ENCODE data around the gene NEK11. TPM values are rescaled to one million over a fixed set of nuclear protein-coding genes. Genes with fewer than 3 reads are reported as not detected.

The NEK11 gene
- total RNA-seq, 1 donor from 2014 or later, result 10.2 TPM

DNA sequence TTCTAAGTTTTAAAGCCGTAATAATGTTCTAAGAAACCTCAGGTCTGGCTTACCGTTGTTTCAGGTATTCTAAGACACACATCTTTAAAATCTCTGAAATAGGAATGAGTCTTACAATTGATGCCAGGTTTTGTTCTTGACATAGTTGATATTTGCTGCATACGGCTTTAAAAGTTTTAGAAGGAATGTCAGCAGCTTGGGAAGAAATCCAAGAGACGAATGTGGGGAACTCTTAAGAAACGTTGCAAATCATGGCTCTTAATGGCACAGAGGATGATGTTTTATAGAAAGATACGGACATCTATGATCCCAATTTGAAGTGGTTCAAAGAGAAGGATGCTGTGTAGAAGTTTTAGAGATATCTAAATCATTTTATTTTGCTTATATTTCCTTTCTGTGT lies 366.4 kb downstream of the NEK11 start:
- no peak overlapping the region for H3K27ac ChIP-seq
- H3K9me3 ChIP-seq, result no peaks in the 10 kb centered on the region
- no peak overlapping the region for H3K4me3 ChIP-seq
- intact Hi-C loops (cut with DNase I), result no loop called here
- peaks cover 5% of the 10 kb centered on the region for H3K4me1 ChIP-seq
- no peak for DNase-seq
- no peak for ATAC-seq
- no peak for TF ChIP-seq CTCF (IDR thresholded peaks at IDR 0.05)
- H3K36me3 ChIP-seq, result no peaks in the 10 kb centered on the region
- H3K27me3 ChIP-seq (ENCODE audit: low read depth), result no peaks in the 10 kb centered on the region

DNA sequence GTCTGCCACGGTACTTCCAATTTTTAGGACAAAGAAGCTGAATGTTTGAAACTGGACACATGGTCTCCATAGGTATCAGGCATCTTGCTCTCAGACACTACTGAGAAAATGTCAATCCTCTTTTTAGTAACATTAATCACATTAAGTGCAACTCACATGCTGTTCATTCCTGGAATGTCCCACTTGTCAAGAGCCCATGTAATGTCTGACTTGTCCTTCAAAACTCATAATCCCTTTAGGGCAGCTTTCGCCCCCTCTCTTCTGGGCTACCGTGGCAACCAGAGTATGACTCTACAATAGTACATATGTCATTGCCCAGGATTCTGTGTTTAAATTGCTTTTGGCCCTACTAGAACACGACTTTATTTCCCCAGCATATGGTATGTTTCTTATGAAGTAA lies 367.2 kb downstream of the NEK11 start:
- Histone ChIP-seq H3K27ac (no peak overlapping the region), H3K27me3 (ENCODE audit: low read depth) (no peaks in the 10 kb centered on the region), H3K36me3 (no peaks in the 10 kb centered on the region), H3K4me1 (no peaks in the 10 kb centered on the region), H3K9me3 (no peaks in the 10 kb centered on the region), H3K4me3 (no peak overlapping the region)
- TF ChIP-seq CTCF (IDR thresholded peaks at IDR 0.05), result no peak
- intact Hi-C loops (cut with DNase I), result no loop called here
- ATAC-seq (no peak), DNase-seq (no peak)

- ATAC-seq (no peak), DNase-seq (no peak)
- no peaks in the 10 kb centered on the region for H3K4me1 ChIP-seq
- no peaks in the 10 kb centered on the region for H3K9me3 ChIP-seq
- H3K36me3 ChIP-seq, result no peaks in the 10 kb centered on the region
- no peak for TF ChIP-seq CTCF (IDR thresholded peaks at IDR 0.05)
- H3K4me3 ChIP-seq, result no peak overlapping the region
- H3K27ac ChIP-seq, result no peak overlapping the region
- intact Hi-C loops (cut with DNase I), result no loop called here
- H3K27me3 ChIP-seq (ENCODE audit: low read depth), result no peaks in the 10 kb centered on the region
Observed at GRCh38 chr3:131394400-131394799, 367.7 kb downstream of the NEK11 start.

DNA sequence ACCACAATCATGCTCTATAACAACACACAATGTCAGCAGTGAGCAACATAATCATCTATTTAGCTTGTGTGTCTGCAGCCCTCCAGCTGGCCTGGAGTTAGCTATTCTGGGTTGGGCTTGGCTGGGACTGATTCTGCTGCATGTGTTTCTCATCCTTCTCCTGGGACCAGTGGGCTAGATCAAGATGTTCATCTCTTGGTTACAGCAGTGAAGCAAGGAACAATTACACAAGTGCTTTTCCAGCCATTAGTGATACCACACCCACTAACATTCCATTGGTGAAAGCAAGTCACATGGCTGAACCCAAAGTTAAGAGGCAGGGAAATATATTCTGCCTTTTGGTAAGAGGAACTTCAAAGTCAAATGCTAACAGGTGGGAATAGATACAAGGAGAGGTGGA lies 369.5 kb downstream of the NEK11 start:
- ATAC-seq (no peak), DNase-seq (no peak)
- no peak overlapping the region for H3K27ac ChIP-seq

DNA sequence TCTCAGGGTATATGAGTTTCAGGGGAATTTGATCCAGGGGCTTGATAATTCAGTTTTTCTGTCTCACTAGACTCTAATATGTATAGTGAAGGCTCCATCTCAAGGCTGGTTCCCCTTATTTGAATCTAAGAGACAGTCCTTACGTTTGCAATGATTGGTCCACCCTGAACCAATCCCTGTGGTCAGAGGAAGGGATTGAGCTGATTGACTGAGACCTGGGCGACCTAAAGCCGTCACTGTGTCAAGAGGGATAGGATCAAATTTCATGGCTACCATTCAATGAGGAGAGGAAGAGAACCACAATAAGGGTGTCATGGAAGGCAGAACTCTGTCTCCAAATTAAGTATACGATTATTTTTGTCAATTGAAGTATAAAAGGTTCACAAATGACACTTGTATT lies 371.2 kb downstream of the NEK11 start:
- no peaks in the 10 kb centered on the region for H3K36me3 ChIP-seq

More for the DNA sequence above, 369.5 kb downstream of the NEK11 start:
- intact Hi-C loops (cut with DNase I), result no loop called here
- Histone ChIP-seq H3K4me3 (no peak overlapping the region), H3K27me3 (ENCODE audit: low read depth) (no peaks in the 10 kb centered on the region), H3K36me3 (no peaks in the 10 kb centered on the region), H3K9me3 (no peaks in the 10 kb centered on the region), H3K4me1 (no peaks in the 10 kb centered on the region)
- TF ChIP-seq CTCF (IDR thresholded peaks at IDR 0.05), result no peak

More for the DNA sequence above, 371.2 kb downstream of the NEK11 start:
- intact Hi-C loops (cut with DNase I), result no loop called here
- H3K27me3 ChIP-seq (ENCODE audit: low read depth), result no peaks in the 10 kb centered on the region
- H3K27ac ChIP-seq, result no peak overlapping the region
- DNase-seq (no peak), ATAC-seq (no peak)
- TF ChIP-seq CTCF (IDR thresholded peaks at IDR 0.05), result no peak
- H3K4me3 ChIP-seq, result no peak overlapping the region
- no peaks in the 10 kb centered on the region for H3K9me3 ChIP-seq
- H3K4me1 ChIP-seq, result no peaks in the 10 kb centered on the region

Other genes starting within 250 kb of the NEK11 start
- 128 TPM for gene ATP2C1, start 132.8 kb upstream of the NEK11 start, total RNA-seq
- 8.1 TPM for gene ASTE1, start 52 bp upstream of the NEK11 start, total RNA-seq